Thoracic aorta (tissue), 2 donors: ENCODE results near the gene PCNT. TPM values are rescaled to one million over a fixed set of nuclear protein-coding genes. Genes with fewer than 3 reads are reported as not detected.

Experiments used
- ATAC-seq: fragments of 150-250 bp; one replicate; pipeline ENCODE4 v1.8.0; 2017; ENCODE audit warnings: low read depth; ENCODE audit not compliant: insufficient number of reproducible peaks, low FRiP score
- DNase-seq: peaks from one replicate; pipeline ENCODE4 v3.0.0-alpha.2; 2020; ENCODE audit warnings: low spot score
- H3K27ac ChIP-seq, 2 donors: fragments of 200-600 bp; sonication (generic); 1 replicate in 1 of 2; 2 replicates in 1 of 2; pipeline ENCODE4 v1.5.1; 2016; ENCODE audit warnings: mild to moderate bottlenecking in 2 of 2, moderate library complexity in 2 of 2
- H3K27me3 ChIP-seq: fragments of 200-600 bp; sonication (generic); replicated peaks from 2 replicates; pipeline ENCODE4 v1.6.0; 2016; ENCODE audit warnings: mild to moderate bottlenecking; ENCODE audit not compliant: insufficient read depth
- H3K36me3 ChIP-seq: fragments of 200-600 bp; sonication (generic); one replicate; pipeline ENCODE4 v1.5.1; 2016
- H3K4me1 ChIP-seq, 2 donors: fragments of 200-600 bp; sonication (generic); 1 replicate in 1 of 2; 2 replicates in 1 of 2; pipeline versions ENCODE4 v1.5.1 to v1.6.0; 2016; ENCODE audit warnings: low read depth in 2 of 2, mild to moderate bottlenecking in 1 of 2; ENCODE audit not compliant: control insufficient read depth in 1 of 2
- H3K4me3 ChIP-seq: fragments of 200-600 bp; sonication (generic); 2 replicates; pipeline ENCODE4 v1.5.1; 2016; ENCODE audit warnings: mild to moderate bottlenecking
- H3K9me3 ChIP-seq: fragments of 200-600 bp; sonication (generic); 2 replicates; pipeline ENCODE4 v1.5.1; 2016
- CTCF ChIP-seq: fragments of 200-600 bp; sonication (generic); IDR thresholded peaks from one replicate; pipeline ENCODE4 v1.5.1; 2019; ENCODE audit warnings: antibody characterized with exemption
- total RNA-seq, 2 donors: library from RNA; depleted of rRNA; stranded (reverse); fragments of >200 nt; gene quantifications; one replicate each; pipeline versions ENCODE4 v1.1.0 to v1.2.3, GENCODE V29; 2016

PCNT gene
- total RNA-seq, 2 donors from 2014 or later: 46.8 to 51.4 TPM

DNA sequence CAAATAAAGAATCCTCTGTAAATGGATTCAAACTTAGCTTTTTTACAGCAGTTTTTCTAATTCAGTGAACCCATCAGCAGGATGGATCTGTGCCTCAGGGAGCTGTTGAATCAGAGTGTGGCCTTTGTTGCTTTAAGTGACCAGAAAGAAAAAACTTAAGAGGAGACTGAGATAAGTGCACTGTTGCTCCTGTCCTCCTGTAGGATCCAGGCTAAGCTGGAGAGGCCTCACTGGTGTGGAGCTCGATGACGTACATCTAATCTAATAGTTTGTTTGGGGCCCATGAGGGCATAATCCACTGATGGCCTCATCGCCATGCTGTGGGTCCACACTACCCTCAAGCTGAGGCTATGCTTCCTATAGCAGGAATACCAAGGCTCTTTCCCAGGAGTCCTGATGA, 145.3 kb downstream of the PCNT start:
- no peak overlapping the region for H3K4me3 ChIP-seq
- no peak overlapping the region for H3K27ac ChIP-seq
- H3K27me3 ChIP-seq: no peaks in the 10 kb centered on the region
- H3K4me1 ChIP-seq: no peaks in the 10 kb centered on the region
- DNase-seq (no peak), ATAC-seq (no peak)
- TF ChIP-seq CTCF: no peak
- H3K36me3 ChIP-seq: no peaks in the 10 kb centered on the region
- H3K9me3 ChIP-seq: no peaks in the 10 kb centered on the region

- DNase-seq: no peak
Observed at GRCh38 chr21:46471514-46471913, 147.6 kb downstream of the PCNT start.

DNA sequence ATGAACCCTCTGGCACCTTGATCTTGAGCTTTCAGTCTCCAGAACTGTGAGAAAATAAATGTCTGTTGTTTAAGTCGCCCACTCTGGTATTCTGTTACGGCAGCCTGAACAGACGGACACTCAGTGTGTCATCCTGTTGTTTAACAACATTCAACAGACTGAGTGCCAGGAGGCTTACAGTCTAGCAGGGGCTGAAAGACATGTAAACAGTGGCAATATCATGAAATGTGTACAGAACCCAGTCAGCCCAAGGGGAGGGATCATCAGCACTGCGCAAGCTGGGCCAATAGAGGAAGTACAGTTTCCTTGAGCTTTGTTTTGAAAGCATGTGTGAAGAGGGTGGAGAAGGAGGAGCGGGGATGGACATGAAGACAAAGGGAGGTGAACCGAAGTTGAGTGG, 148.3 kb downstream of the PCNT start:
- no peak overlapping the region for H3K27ac ChIP-seq
- H3K4me3 ChIP-seq: no peak overlapping the region
- no peak for ATAC-seq
- no peaks in the 10 kb centered on the region for H3K9me3 ChIP-seq
- DNase-seq: no peak
- H3K27me3 ChIP-seq: no peaks in the 10 kb centered on the region
- no peak for TF ChIP-seq CTCF
- H3K4me1 ChIP-seq: no peaks in the 10 kb centered on the region
- no peaks in the 10 kb centered on the region for H3K36me3 ChIP-seq

More at GRCh38 chr21:46471514-46471913, 147.6 kb downstream of the PCNT start:
- H3K9me3 ChIP-seq: no peaks in the 10 kb centered on the region
- H3K4me3 ChIP-seq: no peak overlapping the region
- no peaks in the 10 kb centered on the region for H3K27me3 ChIP-seq
- no peak for ATAC-seq
- no peaks in the 10 kb centered on the region for H3K36me3 ChIP-seq
- H3K4me1 ChIP-seq: no peaks in the 10 kb centered on the region
- TF ChIP-seq CTCF: no peak
- H3K27ac ChIP-seq: no peak overlapping the region

DNA sequence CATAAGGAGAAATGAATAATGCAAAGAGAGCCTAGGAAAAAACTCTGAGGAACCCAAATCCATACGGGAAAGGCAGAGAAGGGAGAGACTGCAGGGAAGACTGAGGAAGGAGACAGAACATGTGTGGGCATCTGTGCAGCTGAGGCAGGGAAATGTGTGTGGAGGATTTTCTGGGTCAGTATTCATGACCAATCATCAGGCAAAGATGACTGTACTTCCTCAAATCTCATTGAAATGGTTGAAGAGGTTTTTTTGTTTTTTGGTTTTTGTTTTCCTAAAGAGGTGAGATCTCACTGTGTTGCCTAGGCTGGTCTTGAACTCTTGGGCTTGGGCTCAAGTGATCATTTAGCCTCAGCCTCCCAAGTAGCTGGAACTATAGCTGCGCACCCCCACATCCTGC, 150.4 kb downstream of the PCNT start:
- Histone ChIP-seq H3K4me1 (no peaks in the 10 kb centered on the region), H3K4me3 (no peak overlapping the region), H3K27ac (no peak overlapping the region), H3K9me3 (no peaks in the 10 kb centered on the region), H3K36me3 (no peaks in the 10 kb centered on the region), H3K27me3 (no peaks in the 10 kb centered on the region)
- no peak for DNase-seq
- no peak for TF ChIP-seq CTCF
- no peak for ATAC-seq

DNA sequence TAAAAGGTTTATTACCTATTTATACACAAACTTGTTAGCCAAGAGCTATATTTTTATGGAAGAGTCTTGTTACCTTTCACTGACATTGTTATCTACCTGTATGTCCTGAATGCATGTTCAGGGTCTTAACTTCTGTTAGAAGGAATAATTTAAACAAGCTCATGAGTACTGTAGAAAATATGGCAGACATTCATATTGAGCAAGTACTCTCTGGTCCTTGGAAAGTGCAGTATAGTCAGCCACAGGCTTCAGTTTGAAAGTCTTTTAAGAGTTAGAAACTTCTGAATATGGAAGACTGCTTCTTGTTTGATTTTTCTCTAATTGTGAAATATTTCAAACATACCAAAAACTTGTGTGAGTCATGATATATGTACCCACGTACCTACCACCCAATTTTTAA, 151.3 kb downstream of the PCNT start:
- Histone ChIP-seq H3K27me3 (no peaks in the 10 kb centered on the region), H3K4me1 (no peaks in the 10 kb centered on the region), H3K4me3 (no peak overlapping the region), H3K9me3 (no peaks in the 10 kb centered on the region), H3K36me3 (no peaks in the 10 kb centered on the region), H3K27ac (no peak overlapping the region)
- no peak for TF ChIP-seq CTCF
- no peak for DNase-seq
- ATAC-seq: no peak
